CD1c-positive myeloid dendritic cell (primary cell): Measurements from ENCODE around the gene ABCD3.
"Not testable (repeated sequence)": the region's sequence is repeated elsewhere in the genome, so short reads cannot be mapped to it uniquely, and the experiment has no call there.

Experiments
- DNase-seq: peaks from one replicate; pipeline ENCODE4 v3.0.0-alpha.2; 2016; ENCODE audit errors: extremely low spot score

Gene ABCD3

GRCh38 chr1:94550800-94551241 lies 132.6 kb downstream of the ABCD3 start:
- no peak for DNase-seq

- DNase-seq, result no peak
Measured at GRCh38 chr1:94551449-94551848, 133.3 kb downstream of the ABCD3 start.

- DNase-seq, result no peak
Measured at GRCh38 chr1:94552071-94552586, 133.9 kb downstream of the ABCD3 start.

GRCh38 chr1:94553323-94553730 lies 135.1 kb downstream of the ABCD3 start:
- no peak for DNase-seq

- DNase-seq, result no peak
Measured at GRCh38 chr1:94553931-94554330, 135.7 kb downstream of the ABCD3 start.

GRCh38 chr1:94554580-94554979 lies 136.4 kb downstream of the ABCD3 start:
- no peak for DNase-seq

GRCh38 chr1:94555091-94555490 lies 136.9 kb downstream of the ABCD3 start:
- DNase-seq, result no peak

GRCh38 chr1:94559921-94560320 lies 141.7 kb downstream of the ABCD3 start:
- no peak for DNase-seq

- DNase-seq, result no peak
Measured at GRCh38 chr1:94560333-94560732, 142.1 kb downstream of the ABCD3 start.

GRCh38 chr1:94562519-94563260 lies 144.5 kb downstream of the ABCD3 start:
- no peak for DNase-seq

- DNase-seq, result no peak
Measured at GRCh38 chr1:94565901-94566300, 147.7 kb downstream of the ABCD3 start.

- not testable (repeated sequence) for DNase-seq
Measured at GRCh38 chr1:94566436-94566835, 148.2 kb downstream of the ABCD3 start.

- DNase-seq, result not testable (repeated sequence)
Measured at GRCh38 chr1:94567975-94568607, 149.9 kb downstream of the ABCD3 start.
